HS-5 (cell line): ENCODE results near the gene GPD2.

Experiments
- DNase-seq: peaks from one replicate; pipeline ENCODE4 v3.0.0-alpha.2; 2012; ENCODE audit warnings: low read depth

GPD2 gene

GRCh38 chr2:156435718-156436496 is at the start of gene GPD2:
Gene GPD2 (plus strand): TSS chr2:156436379. CDS start chr2:156476106, 39,727 bp downstream.
- peak; percentile 49 for DNase-seq

GRCh38 chr2:156394033-156394741 is 42.0 kb upstream of the GPD2 start:
- DNase-seq = no peak

- no peak for DNase-seq
Measured at GRCh38 chr2:156396126-156396525, 40.1 kb upstream of the GPD2 start.

- no peak for DNase-seq
Measured at GRCh38 chr2:156397229-156397628, 39.0 kb upstream of the GPD2 start.

- no peak for DNase-seq
Measured at GRCh38 chr2:156398176-156398575, 38.0 kb upstream of the GPD2 start.

- DNase-seq = no peak
Measured at GRCh38 chr2:156399224-156399949, 36.8 kb upstream of the GPD2 start.

GRCh38 chr2:156399950-156400705 is 36.1 kb upstream of the GPD2 start:
- no peak for DNase-seq

- DNase-seq = peak; percentile 87
Measured at GRCh38 chr2:156400706-156401678, 35.2 kb upstream of the GPD2 start.

- DNase-seq = no peak
Measured at GRCh38 chr2:156401861-156402260, 34.3 kb upstream of the GPD2 start.

- no peak for DNase-seq
Measured at GRCh38 chr2:156405586-156405985, 30.6 kb upstream of the GPD2 start.

GRCh38 chr2:156411835-156412234 is 24.3 kb upstream of the GPD2 start:
- DNase-seq = no peak

GRCh38 chr2:156421851-156422250 is 14.3 kb upstream of the GPD2 start:
- DNase-seq = no peak

- no peak for DNase-seq
Measured at GRCh38 chr2:156423674-156424282, 12.4 kb upstream of the GPD2 start.

GRCh38 chr2:156427074-156427473 is 9.1 kb upstream of the GPD2 start:
- DNase-seq = no peak

GRCh38 chr2:156429211-156429610 is 7.0 kb upstream of the GPD2 start:
- no peak for DNase-seq

- DNase-seq = no peak
Measured at GRCh38 chr2:156430236-156430979, 5.8 kb upstream of the GPD2 start.

GRCh38 chr2:156430980-156431358 is 5.2 kb upstream of the GPD2 start:
- peak; percentile 24 for DNase-seq

- DNase-seq = no peak
Measured at GRCh38 chr2:156434461-156435291, 1.5 kb upstream of the GPD2 start.

GRCh38 chr2:156435396-156435717 is 822 bp upstream of the GPD2 start:
- DNase-seq = no peak
